Skeletal muscle cell (primary cell): Measurements from ENCODE around the gene CRTC1.

Experiments used
- DNase-seq: peaks from one replicate; pipeline ENCODE4 v3.0.0-alpha.2; 2010; ENCODE audit warnings: low read depth
- H3K4me3 ChIP-seq: 2 replicates; pipeline ENCODE4 v1.5.1; 2011; ENCODE audit warnings: low read depth, mild to moderate bottlenecking, control low read depth, low read length, moderate library complexity

Gene CRTC1

GRCh38 chr19:18789422-18789869 is 106.0 kb downstream of the CRTC1 start:
- DNase-seq, result no peak
- H3K4me3 ChIP-seq, result no peak overlapping the region

GRCh38 chr19:18789883-18790565 is 106.5 kb downstream of the CRTC1 start:
- DNase-seq, result no peak
- H3K4me3 ChIP-seq, result no peak overlapping the region

GRCh38 chr19:18790566-18791314 is 107.3 kb downstream of the CRTC1 start, which contains the start of gene COMP:
COMP (minus strand) TSS chr19:18791305; CDS start chr19:18791269, 36 bp downstream.
- H3K4me3 ChIP-seq, result no peak within 1 kb of the TSS
- DNase-seq, result no peak

GRCh38 chr19:18791315-18791678 is 107.8 kb downstream of the CRTC1 start:
- no peak overlapping the region for H3K4me3 ChIP-seq
- no peak for DNase-seq

- H3K4me3 ChIP-seq, result no peak overlapping the region
- no peak for DNase-seq
Measured at GRCh38 chr19:18792661-18793060, 109.2 kb downstream of the CRTC1 start.

GRCh38 chr19:18793144-18794028 is 109.9 kb downstream of the CRTC1 start:
- no peak overlapping the region for H3K4me3 ChIP-seq
- no peak for DNase-seq

- DNase-seq, result no peak
- no peak overlapping the region for H3K4me3 ChIP-seq
Measured at GRCh38 chr19:18794029-18794313, 110.5 kb downstream of the CRTC1 start.

GRCh38 chr19:18794692-18795091 is 111.2 kb downstream of the CRTC1 start:
- DNase-seq, result no peak
- H3K4me3 ChIP-seq, result no peak overlapping the region

GRCh38 chr19:18795540-18795939 is 112.1 kb downstream of the CRTC1 start:
- H3K4me3 ChIP-seq, result no peak overlapping the region
- no peak for DNase-seq

- H3K4me3 ChIP-seq, result no peak overlapping the region
- DNase-seq, result no peak
Measured at GRCh38 chr19:18796239-18796638, 112.8 kb downstream of the CRTC1 start.

GRCh38 chr19:18798384-18799352 is 115.2 kb downstream of the CRTC1 start:
- DNase-seq, result no peak
- no peak overlapping the region for H3K4me3 ChIP-seq

GRCh38 chr19:18799389-18799970 is 116.0 kb downstream of the CRTC1 start:
- no peak for DNase-seq
- H3K4me3 ChIP-seq, result no peak overlapping the region

- DNase-seq, result no peak
- no peak overlapping the region for H3K4me3 ChIP-seq
Measured at GRCh38 chr19:18800079-18800478, 116.6 kb downstream of the CRTC1 start.

GRCh38 chr19:18800636-18801035 is 117.2 kb downstream of the CRTC1 start:
- no peak for DNase-seq
- H3K4me3 ChIP-seq, result no peak overlapping the region

- DNase-seq, result no peak
- no peak overlapping the region for H3K4me3 ChIP-seq
Measured at GRCh38 chr19:18802354-18802753, 118.9 kb downstream of the CRTC1 start.

GRCh38 chr19:18803550-18804138 is 120.2 kb downstream of the CRTC1 start:
- DNase-seq, result no peak
- H3K4me3 ChIP-seq, result no peak overlapping the region

- no peak overlapping the region for H3K4me3 ChIP-seq
- DNase-seq, result no peak
Measured at GRCh38 chr19:18804139-18804601, 120.7 kb downstream of the CRTC1 start.

- DNase-seq, result no peak
- H3K4me3 ChIP-seq, result no peak overlapping the region
Measured at GRCh38 chr19:18804643-18805042, 121.2 kb downstream of the CRTC1 start.
